Activated B cell treated with CpG ODN at 0.5 μM for 24 hours (primary cell): ENCODE results near the gene ATP11A. TPM values are rescaled to one million over a fixed set of nuclear protein-coding genes. Genes with fewer than 3 reads are reported as not detected.

Experiments
- ATAC-seq: fragments of 200-7000 bp; cut with Tn5 transposase; one replicate; pipeline ENCODE4 v1.10.0; 2021; ENCODE audit warnings: low read depth, mild to moderate bottlenecking, moderate library complexity
- CTCF ChIA-PET: fragments of 350-600 bp; sonication (Branson Sonifier 250); formaldehyde crosslinking; loops from one replicate; lab custom pipeline; 2021; ENCODE audit warnings: antibody characterized with exemption; lab: Charles Lee
- POLR2A ChIA-PET: fragments of 350-600 bp; sonication (Branson Sonifier 250); formaldehyde crosslinking; loops from one replicate; lab custom pipeline; 2021; ENCODE audit warnings: antibody characterized with exemption; lab: Charles Lee
- DNase-seq: peaks from one replicate; pipeline ENCODE4 v3.0.0; 2022
- H3K27ac Mint-ChIP-seq: one replicate; pipeline ENCODE4 v1.8.0; 2020; ENCODE audit warnings: mixed read lengths
- H3K27me3 Mint-ChIP-seq: one replicate; pipeline ENCODE4 v1.8.0; 2021; ENCODE audit warnings: mixed read lengths
- H3K36me3 Mint-ChIP-seq: one replicate; pipeline ENCODE4 v1.8.0; 2021; ENCODE audit warnings: low read depth, mixed read lengths
- H3K4me1 Mint-ChIP-seq: one replicate; pipeline ENCODE4 v1.8.0; 2021; ENCODE audit warnings: mixed read lengths
- H3K4me3 Mint-ChIP-seq: one replicate; pipeline ENCODE4 v1.8.0; 2020; ENCODE audit warnings: mild to moderate bottlenecking, mixed read lengths
- H3K9me3 Mint-ChIP-seq: one replicate; pipeline ENCODE4 v1.8.0; 2020; ENCODE audit warnings: mixed read lengths
- CTCF ChIP-seq: fragments of 200-600 bp; IDR thresholded peaks from one replicate; pipeline ENCODE4 v1.8.0; 2022; ENCODE audit warnings: antibody characterized with exemption, mild to moderate bottlenecking
- intact Hi-C: fragments of 100-400 bp; cut with micrococcal nuclease; formaldehyde crosslinking; loops from one replicate; pipeline ENCODE4 v1.15.1; 2024
- total RNA-seq: library from RNA; stranded (reverse); gene quantifications from 2 replicates; pipeline ENCODE4 v1.2.3, GENCODE V29; 2022

ATP11A gene
- total RNA-seq, 1 donor from 2014 or later: 49.6 TPM

- Mint-ChIP-seq H3K9me3 (no peaks in the 10 kb centered on the region), H3K36me3 (peaks cover 2% of the 10 kb centered on the region), H3K4me3 (no peak overlapping the region), H3K27me3 (no peaks in the 10 kb centered on the region), H3K4me1 (peaks cover 3% of the 10 kb centered on the region), H3K27ac (no peak overlapping the region)
- no peak for ATAC-seq
- ChIA-PET POLR2A (no interaction called here), CTCF (no interaction called here)
- no peak for DNase-seq
- intact Hi-C loops: no loop called here
- no peak for TF ChIP-seq CTCF
Observed at GRCh38 chr13:112702986-112703379, 13.1 kb downstream of the ATP11A start.

GRCh38 chr13:112703449-112704284 lies 13.8 kb downstream of the ATP11A start:
- Mint-ChIP-seq H3K27ac (no peak overlapping the region), H3K9me3 (no peaks in the 10 kb centered on the region)
- CTCF ChIA-PET: no interaction called here

GRCh38 chr13:112704308-112705145 lies 14.7 kb downstream of the ATP11A start:
- CTCF ChIA-PET: no interaction called here
- H3K9me3 Mint-ChIP-seq: no peaks in the 10 kb centered on the region
- peaks cover 3% of the 10 kb centered on the region for H3K4me1 Mint-ChIP-seq
- TF ChIP-seq CTCF: no peak
- POLR2A ChIA-PET: no interaction called here
- no peak for ATAC-seq
- H3K27ac Mint-ChIP-seq: no peak overlapping the region
- no peak overlapping the region for H3K4me3 Mint-ChIP-seq
- no peaks in the 10 kb centered on the region for H3K27me3 Mint-ChIP-seq
- DNase-seq: no peak
- H3K36me3 Mint-ChIP-seq: peaks cover 2% of the 10 kb centered on the region
- intact Hi-C loops: no loop called here

More at GRCh38 chr13:112703449-112704284, 13.8 kb downstream of the ATP11A start:
- POLR2A ChIA-PET: no interaction called here
- Mint-ChIP-seq H3K4me1 (peaks cover 3% of the 10 kb centered on the region), H3K27me3 (no peaks in the 10 kb centered on the region), H3K4me3 (no peak overlapping the region), H3K36me3 (peaks cover 2% of the 10 kb centered on the region)
- intact Hi-C loops: no loop called here
- no peak for TF ChIP-seq CTCF
- DNase-seq (no peak), ATAC-seq (no peak)

- CTCF ChIA-PET: no interaction called here
- Mint-ChIP-seq H3K4me3 (no peak overlapping the region), H3K4me1 (peaks cover 3% of the 10 kb centered on the region)
Observed at GRCh38 chr13:112705286-112705685, 15.4 kb downstream of the ATP11A start.

More at GRCh38 chr13:112705286-112705685, 15.4 kb downstream of the ATP11A start:
- DNase-seq: no peak
- Mint-ChIP-seq H3K9me3 (no peaks in the 10 kb centered on the region), H3K27ac (no peak overlapping the region), H3K27me3 (no peaks in the 10 kb centered on the region), H3K36me3 (peaks cover 3% of the 10 kb centered on the region)
- no peak for ATAC-seq
- intact Hi-C loops: no loop called here
- POLR2A ChIA-PET: no interaction called here
- TF ChIP-seq CTCF: no peak
